HL-60 (cell line): ENCODE measurements around the gene EEPD1.

Source experiments
- DNase-seq, 2 experiments: peaks; one replicate each; pipeline ENCODE4 v3.0.0-alpha.2; 2010 to 2020; ENCODE audit warnings: low read depth in 1 of 2, low spot score in 1 of 2
- H3K27ac ChIP-seq: fragments of 250-450 bp; sonication (Bioruptor Pico); replicated peaks from 2 replicates; pipeline ENCODE4 v1.5.1; 2020; ENCODE audit warnings: mild to moderate bottlenecking, moderate library complexity
- H3K27me3 ChIP-seq: fragments of 250-450 bp; sonication (Bioruptor Pico); 2 replicates; pipeline ENCODE4 v1.5.1; 2021; ENCODE audit warnings: mild to moderate bottlenecking, moderate library complexity; ENCODE audit not compliant: insufficient read depth, poor library complexity, severe bottlenecking
- H3K4me3 ChIP-seq: replicated peaks from 2 replicates; pipeline ENCODE4 v1.5.1; 2011; ENCODE audit warnings: mild to moderate bottlenecking, control low read depth, low read length; ENCODE audit not compliant: insufficient read depth
- GABPA ChIP-seq: IDR thresholded peaks from 2 replicates; pipeline ENCODE4 v1.6.1; 2012; ENCODE audit warnings: low read depth
- POLR2AphosphoS5 ChIP-seq: IDR thresholded peaks from 2 replicates; pipeline ENCODE4 v1.6.1; 2012; ENCODE audit warnings: low read depth
- SPI1 ChIP-seq: IDR thresholded peaks from 2 replicates; pipeline ENCODE4 v1.6.1; 2012; ENCODE audit warnings: low read depth, mild to moderate bottlenecking, borderline replicate concordance
- TF ChIP-seq, protein P1 (sequence below): IDR thresholded peaks from 2 replicates; pipeline ENCODE4 v1.6.1; 2012; ENCODE audit warnings: low read depth; ENCODE audit not compliant: insufficient replicate concordance
- TF ChIP-seq, protein P2 (sequence below): IDR thresholded peaks from one replicate; pipeline ENCODE4 v1.5.1; 2011; ENCODE audit warnings: low read length, control low read depth, inconsistent platforms; ENCODE audit not compliant: insufficient read depth

Gene EEPD1

DNA sequence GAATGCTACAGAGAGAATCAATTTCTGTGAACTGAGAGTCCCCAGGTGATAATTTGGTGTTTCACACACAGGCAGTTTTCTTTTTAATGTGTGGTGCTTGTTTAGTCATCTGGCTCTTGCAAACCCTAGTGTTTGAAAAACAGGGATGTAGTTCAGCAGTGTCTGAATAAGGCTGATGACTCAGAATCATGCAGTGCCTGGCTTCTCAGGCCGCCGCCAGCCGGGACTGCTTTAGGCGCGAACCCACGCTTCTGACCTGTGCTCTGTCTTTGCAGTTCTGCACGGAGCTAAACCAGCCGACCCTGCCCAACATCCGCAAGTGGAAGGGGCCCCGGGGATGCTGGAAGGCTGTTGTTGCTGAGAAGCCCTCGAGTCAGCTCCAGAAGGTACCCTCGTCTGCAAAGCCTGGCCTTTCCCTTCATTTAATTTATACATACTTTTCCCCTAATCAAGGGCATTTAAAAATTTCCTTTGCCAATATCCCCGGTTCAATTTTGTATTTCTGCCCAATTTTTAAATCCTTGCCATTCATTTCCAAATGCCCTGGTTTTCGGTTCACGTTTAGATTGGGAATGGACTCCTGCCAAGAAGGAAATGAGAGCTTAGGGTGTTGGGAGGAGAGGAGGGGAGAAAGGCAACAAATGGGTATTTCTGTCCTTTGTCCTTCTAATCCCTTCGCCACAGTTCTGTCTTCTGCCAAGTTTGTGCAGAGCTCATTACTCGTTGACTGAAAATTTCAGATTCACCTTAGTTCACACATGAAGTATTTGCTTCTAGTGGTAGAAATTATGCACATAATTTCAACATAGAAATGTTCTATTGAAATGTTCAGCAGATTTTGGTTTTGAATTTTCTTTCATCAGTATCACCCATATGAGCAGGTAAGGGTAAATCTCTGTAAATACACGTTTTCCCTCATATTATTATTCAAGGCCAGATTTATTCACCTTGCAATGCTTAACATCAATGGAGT lies 128.1 kb downstream of the EEPD1 start:
- Histone ChIP-seq H3K4me3 (no peak overlapping the region), H3K27ac (no peak overlapping the region), H3K27me3 (no peaks in the 10 kb centered on the region)
- DNase-seq, result peak; percentile 45 to 68
- TF ChIP-seq GABPA, result no peak
- no peak for TF ChIP-seq POLR2AphosphoS5
- TF ChIP-seq SPI1, result no peak
- TF ChIP-seq, protein P1, sequence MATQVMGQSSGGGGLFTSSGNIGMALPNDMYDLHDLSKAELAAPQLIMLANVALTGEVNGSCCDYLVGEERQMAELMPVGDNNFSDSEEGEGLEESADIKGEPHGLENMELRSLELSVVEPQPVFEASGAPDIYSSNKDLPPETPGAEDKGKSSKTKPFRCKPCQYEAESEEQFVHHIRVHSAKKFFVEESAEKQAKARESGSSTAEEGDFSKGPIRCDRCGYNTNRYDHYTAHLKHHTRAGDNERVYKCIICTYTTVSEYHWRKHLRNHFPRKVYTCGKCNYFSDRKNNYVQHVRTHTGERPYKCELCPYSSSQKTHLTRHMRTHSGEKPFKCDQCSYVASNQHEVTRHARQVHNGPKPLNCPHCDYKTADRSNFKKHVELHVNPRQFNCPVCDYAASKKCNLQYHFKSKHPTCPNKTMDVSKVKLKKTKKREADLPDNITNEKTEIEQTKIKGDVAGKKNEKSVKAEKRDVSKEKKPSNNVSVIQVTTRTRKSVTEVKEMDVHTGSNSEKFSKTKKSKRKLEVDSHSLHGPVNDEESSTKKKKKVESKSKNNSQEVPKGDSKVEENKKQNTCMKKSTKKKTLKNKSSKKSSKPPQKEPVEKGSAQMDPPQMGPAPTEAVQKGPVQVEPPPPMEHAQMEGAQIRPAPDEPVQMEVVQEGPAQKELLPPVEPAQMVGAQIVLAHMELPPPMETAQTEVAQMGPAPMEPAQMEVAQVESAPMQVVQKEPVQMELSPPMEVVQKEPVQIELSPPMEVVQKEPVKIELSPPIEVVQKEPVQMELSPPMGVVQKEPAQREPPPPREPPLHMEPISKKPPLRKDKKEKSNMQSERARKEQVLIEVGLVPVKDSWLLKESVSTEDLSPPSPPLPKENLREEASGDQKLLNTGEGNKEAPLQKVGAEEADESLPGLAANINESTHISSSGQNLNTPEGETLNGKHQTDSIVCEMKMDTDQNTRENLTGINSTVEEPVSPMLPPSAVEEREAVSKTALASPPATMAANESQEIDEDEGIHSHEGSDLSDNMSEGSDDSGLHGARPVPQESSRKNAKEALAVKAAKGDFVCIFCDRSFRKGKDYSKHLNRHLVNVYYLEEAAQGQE, result no peak
- TF ChIP-seq, protein P2, sequence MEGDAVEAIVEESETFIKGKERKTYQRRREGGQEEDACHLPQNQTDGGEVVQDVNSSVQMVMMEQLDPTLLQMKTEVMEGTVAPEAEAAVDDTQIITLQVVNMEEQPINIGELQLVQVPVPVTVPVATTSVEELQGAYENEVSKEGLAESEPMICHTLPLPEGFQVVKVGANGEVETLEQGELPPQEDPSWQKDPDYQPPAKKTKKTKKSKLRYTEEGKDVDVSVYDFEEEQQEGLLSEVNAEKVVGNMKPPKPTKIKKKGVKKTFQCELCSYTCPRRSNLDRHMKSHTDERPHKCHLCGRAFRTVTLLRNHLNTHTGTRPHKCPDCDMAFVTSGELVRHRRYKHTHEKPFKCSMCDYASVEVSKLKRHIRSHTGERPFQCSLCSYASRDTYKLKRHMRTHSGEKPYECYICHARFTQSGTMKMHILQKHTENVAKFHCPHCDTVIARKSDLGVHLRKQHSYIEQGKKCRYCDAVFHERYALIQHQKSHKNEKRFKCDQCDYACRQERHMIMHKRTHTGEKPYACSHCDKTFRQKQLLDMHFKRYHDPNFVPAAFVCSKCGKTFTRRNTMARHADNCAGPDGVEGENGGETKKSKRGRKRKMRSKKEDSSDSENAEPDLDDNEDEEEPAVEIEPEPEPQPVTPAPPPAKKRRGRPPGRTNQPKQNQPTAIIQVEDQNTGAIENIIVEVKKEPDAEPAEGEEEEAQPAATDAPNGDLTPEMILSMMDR, result no peak

- TF ChIP-seq, protein P1, result no peak
- TF ChIP-seq GABPA (no peak), SPI1 (no peak), POLR2AphosphoS5 (no peak)
- TF ChIP-seq, protein P2, result no peak
- no peak for DNase-seq
- H3K4me3 ChIP-seq, result no peak overlapping the region
- no peaks in the 10 kb centered on the region for H3K27me3 ChIP-seq
- H3K27ac ChIP-seq, result peak overlapping the region; percentile 74; the same call in 1 of the 2 replicates
Measured at GRCh38 chr7:36281945-36282717, 129.1 kb downstream of the EEPD1 start.

DNA sequence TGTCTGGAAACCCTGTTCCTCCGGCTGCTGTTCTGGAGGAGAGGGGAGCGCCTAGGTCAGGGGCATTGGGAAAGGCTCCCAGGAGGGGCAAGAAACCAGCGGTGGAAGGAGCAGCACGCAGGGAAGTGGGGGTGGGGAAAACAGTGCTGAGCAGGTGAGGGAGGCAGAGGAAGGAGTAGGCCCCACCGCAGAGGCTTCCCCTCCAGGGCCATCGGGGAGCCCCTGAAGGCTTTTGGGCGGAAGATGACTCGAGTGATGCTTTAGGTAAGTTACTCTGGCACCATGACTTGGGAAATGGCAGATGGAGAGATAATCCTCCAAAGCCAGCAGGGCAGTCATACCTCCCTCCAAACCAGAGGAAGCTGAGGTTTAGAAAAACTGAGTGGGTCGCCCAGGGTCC lies 130.1 kb downstream of the EEPD1 start:
- H3K27ac ChIP-seq, result peak overlapping the region; percentile 74
- DNase-seq, result no peak
- no peaks in the 10 kb centered on the region for H3K27me3 ChIP-seq
- TF ChIP-seq POLR2AphosphoS5, result no peak
- TF ChIP-seq, protein P1, result no peak
- TF ChIP-seq, protein P2, result no peak
- TF ChIP-seq SPI1, result no peak
- no peak for TF ChIP-seq GABPA
- no peak overlapping the region for H3K4me3 ChIP-seq
